Mesenchymal stem cell (in vitro differentiated cells and primary cell): ENCODE data around the gene P4HA2.

Experiments used
- DNase-seq: peaks from one replicate; pipeline ENCODE4 v3.0.0-alpha.2; 2013
- H2AFZ ChIP-seq: one replicate; pipeline ENCODE4 v1.6.1; 2013; ENCODE audit warnings: low read depth, mild to moderate bottlenecking, control low read depth, inconsistent platforms, low read length, moderate library complexity
- H2AK5ac ChIP-seq: 2 replicates; pipeline ENCODE4 v1.6.1; 2013; ENCODE audit warnings: low read length, moderate library complexity, mild to moderate bottlenecking, inconsistent platforms; ENCODE audit not compliant: severe bottlenecking
- H2BK120ac ChIP-seq: one replicate; pipeline ENCODE4 v1.6.1; 2013; ENCODE audit warnings: low read depth, mild to moderate bottlenecking, inconsistent platforms, low read length, moderate library complexity
- H2BK12ac ChIP-seq, 2 experiments: one replicate each; pipeline ENCODE4 v1.6.1; 2013; ENCODE audit warnings: inconsistent platforms in 2 of 2, low read length in 2 of 2, mild to moderate bottlenecking in 2 of 2, moderate library complexity in 2 of 2, control low read depth in 1 of 2
- H2BK15ac ChIP-seq: one replicate; pipeline ENCODE4 v1.6.1; 2013; ENCODE audit warnings: mild to moderate bottlenecking, low read depth, inconsistent platforms; ENCODE audit not compliant: poor library complexity, severe bottlenecking
- H2BK5ac ChIP-seq: 2 replicates; pipeline ENCODE4 v1.6.1; 2013; ENCODE audit warnings: low read depth, mild to moderate bottlenecking, low read length, control low read depth, inconsistent platforms; ENCODE audit not compliant: poor library complexity, severe bottlenecking
- H3K14ac ChIP-seq, 2 experiments: one replicate each; pipeline ENCODE4 v1.6.1; 2013; ENCODE audit warnings: inconsistent platforms in 2 of 2, low read length in 2 of 2, control low read depth in 1 of 2, mild to moderate bottlenecking in 1 of 2, moderate library complexity in 1 of 2
- H3K18ac ChIP-seq, 2 experiments: one replicate each; pipeline ENCODE4 v1.6.1; 2013; ENCODE audit warnings: inconsistent platforms in 2 of 2, low read length in 2 of 2, control low read depth in 1 of 2, low read depth in 1 of 2, mild to moderate bottlenecking in 1 of 2
- H3K23ac ChIP-seq, 2 experiments: one replicate each; pipeline ENCODE4 v1.6.1; 2013; ENCODE audit warnings: inconsistent platforms in 2 of 2, low read length in 2 of 2, mild to moderate bottlenecking in 2 of 2, moderate library complexity in 2 of 2, control low read depth in 1 of 2
- H3K27ac ChIP-seq: 2 replicates; pipeline ENCODE4 v1.5.1; 2013; ENCODE audit warnings: mild to moderate bottlenecking, moderate library complexity, low read length, control low read depth, inconsistent platforms; ENCODE audit not compliant: poor library complexity, severe bottlenecking
- H3K27me3 ChIP-seq, 2 experiments: 2 replicates each; pipeline versions ENCODE4 v1.6.1 to v1.7.0; 2013; ENCODE audit warnings: low read length in 2 of 2, mild to moderate bottlenecking in 2 of 2, moderate library complexity in 2 of 2, control low read depth in 1 of 2, inconsistent platforms in 1 of 2; ENCODE audit not compliant: control insufficient read depth in 1 of 2, insufficient read depth in 1 of 2
- H3K36me3 ChIP-seq, 2 experiments: 2 replicates each; pipeline versions ENCODE4 v1.6.1 to v1.7.0; 2013; ENCODE audit warnings: low read length in 2 of 2, control low read depth in 1 of 2, inconsistent platforms in 1 of 2, low read depth in 1 of 2, mild to moderate bottlenecking in 1 of 2; ENCODE audit not compliant: insufficient read depth in 2 of 2, control insufficient read depth in 1 of 2
- H3K4ac ChIP-seq, 2 experiments: one replicate each; pipeline ENCODE4 v1.6.1; 2013; ENCODE audit warnings: inconsistent platforms in 2 of 2, low read length in 2 of 2, mild to moderate bottlenecking in 2 of 2, moderate library complexity in 2 of 2, control low read depth in 1 of 2, low read depth in 1 of 2
- H3K4me1 ChIP-seq: 2 replicates; pipeline ENCODE4 v1.6.1; 2013; ENCODE audit warnings: low read depth, low read length, control low read depth; ENCODE audit not compliant: control insufficient read depth, insufficient read depth
- H3K4me2 ChIP-seq: 2 replicates; pipeline ENCODE4 v1.6.1; 2013; ENCODE audit warnings: low read length, mild to moderate bottlenecking, inconsistent platforms; ENCODE audit not compliant: poor library complexity, severe bottlenecking
- H3K4me3 ChIP-seq, 2 experiments: 2 replicates each; pipeline versions ENCODE4 v1.5.1 to v1.7.0; 2013; ENCODE audit warnings: low read length in 2 of 2, mild to moderate bottlenecking in 2 of 2, control low read depth in 1 of 2, low read depth in 1 of 2; ENCODE audit not compliant: insufficient read depth in 1 of 2
- H3K79me1 ChIP-seq: replicated peaks from 2 replicates; pipeline ENCODE4 v1.6.1; 2013; ENCODE audit warnings: mild to moderate bottlenecking, control low read depth, low read length, inconsistent platforms; ENCODE audit not compliant: poor library complexity, severe bottlenecking
- H3K9ac ChIP-seq: 2 replicates; pipeline ENCODE4 v1.7.0; 2013; ENCODE audit warnings: mild to moderate bottlenecking, low read length, moderate library complexity
- H3K9me3 ChIP-seq: 2 replicates; pipeline ENCODE4 v1.7.0; 2013; ENCODE audit warnings: mild to moderate bottlenecking, low read length; ENCODE audit not compliant: control insufficient read depth
- H4K8ac ChIP-seq: one replicate; pipeline ENCODE4 v1.6.1; 2013; ENCODE audit warnings: inconsistent platforms, mild to moderate bottlenecking, low read length, moderate library complexity
- H4K91ac ChIP-seq: one replicate; pipeline ENCODE4 v1.6.1; 2013; ENCODE audit warnings: mild to moderate bottlenecking, low read length, inconsistent platforms
- WGBS: methylation state at CpG from one replicate; pipeline ENCODE4 v1.1.7; 2013; ENCODE audit warnings: mixed read lengths; 5-methylcytosine and 5-hydroxymethylcytosine counted together

The P4HA2 gene

GRCh38 chr5:132198571-132198970 is 29.1 kb downstream of the P4HA2 start:
- Histone ChIP-seq H3K4me2 (no peak overlapping the region), H3K9ac (no peak overlapping the region), H3K18ac (no peak overlapping the region), H3K4me1 (peaks cover 1% of the 10 kb centered on the region), H2BK12ac (no peak overlapping the region), H2AK5ac (no peak overlapping the region), H3K4ac (no peak overlapping the region), H4K8ac (no peak overlapping the region), H3K23ac (no peak overlapping the region), H3K14ac (no peak overlapping the region), H3K79me1 (no peaks in the 10 kb centered on the region), H2BK5ac (no peak overlapping the region), H3K27me3 (no peaks in the 10 kb centered on the region), H3K27ac (no peak overlapping the region), H4K91ac (no peak overlapping the region), H2AFZ (no peak overlapping the region), H3K36me3 (peaks cover 42 to 75% of the 10 kb centered on the region in 2 experiments), H2BK15ac (no peak overlapping the region), H2BK120ac (no peak overlapping the region), H3K9me3 (no peaks in the 10 kb centered on the region), H3K4me3 (no peak overlapping the region)
- no peak for DNase-seq
- 100% methylated on average over 4 of the region's 5 CpGs for WGBS

- Histone ChIP-seq H3K27me3 (no peaks in the 10 kb centered on the region), H3K14ac (no peak overlapping the region), H3K4me2 (no peak overlapping the region), H2BK5ac (no peak overlapping the region), H4K8ac (no peak overlapping the region), H3K23ac (no peak overlapping the region), H3K36me3 (peaks cover 45 to 81% of the 10 kb centered on the region in 2 experiments), H2BK15ac (no peak overlapping the region), H3K4me3 (no peak overlapping the region), H2BK12ac (no peak overlapping the region), H3K9me3 (no peaks in the 10 kb centered on the region), H3K9ac (no peak overlapping the region), H3K4ac (no peak overlapping the region), H3K4me1 (no peaks in the 10 kb centered on the region), H3K27ac (no peak overlapping the region), H4K91ac (no peak overlapping the region), H2BK120ac (no peak overlapping the region), H3K18ac (no peak overlapping the region), H2AK5ac (no peak overlapping the region), H3K79me1 (no peaks in the 10 kb centered on the region), H2AFZ (no peak overlapping the region)
- WGBS: 97% methylated on average over 1 of the region's 1 CpG
- DNase-seq: no peak
These were observed 31.9 kb downstream of the P4HA2 start for GRCh38 chr5:132195727-132196126.

- no peak overlapping the region for H3K18ac ChIP-seq
- no peak overlapping the region for H3K27ac ChIP-seq
- H4K91ac ChIP-seq: no peak overlapping the region
- H2AFZ ChIP-seq: no peak overlapping the region
- peak overlapping the region; percentile 37 for H2BK5ac ChIP-seq
- 81% methylated on average over 2 of the region's 2 CpGs for WGBS
- no peaks in the 10 kb centered on the region for H3K4me1 ChIP-seq
- H2BK12ac ChIP-seq: no peak overlapping the region
- no peak overlapping the region for H3K4ac ChIP-seq
- no peak for DNase-seq
- H3K4me2 ChIP-seq: no peak overlapping the region
- no peaks in the 10 kb centered on the region for H3K27me3 ChIP-seq
- H3K23ac ChIP-seq: no peak overlapping the region
- no peak overlapping the region for H2AK5ac ChIP-seq
- H2BK15ac ChIP-seq: no peak overlapping the region
- no peaks in the 10 kb centered on the region for H3K9me3 ChIP-seq
- no peak overlapping the region for H3K14ac ChIP-seq
- no peak overlapping the region for H3K9ac ChIP-seq
- peaks cover 30 to 57% of the 10 kb centered on the region in 2 experiments for H3K36me3 ChIP-seq
- H3K4me3 ChIP-seq: no peak overlapping the region
- H4K8ac ChIP-seq: no peak overlapping the region
- no peak overlapping the region for H2BK120ac ChIP-seq
- no peaks in the 10 kb centered on the region for H3K79me1 ChIP-seq
These were observed 34.4 kb downstream of the P4HA2 start for GRCh38 chr5:132193165-132193694.

- no peak overlapping the region for H3K27ac ChIP-seq
- H4K8ac ChIP-seq: no peak overlapping the region
- no peak overlapping the region for H3K23ac ChIP-seq
- 0% methylated on average over 1 of the region's 3 CpGs for WGBS
- no peak overlapping the region for H2BK120ac ChIP-seq
- peak; percentile 83 for DNase-seq
- H2BK5ac ChIP-seq: no peak overlapping the region
- peaks cover 20 to 46% of the 10 kb centered on the region in 2 experiments for H3K36me3 ChIP-seq
- no peak overlapping the region for H4K91ac ChIP-seq
- no peaks in the 10 kb centered on the region for H3K79me1 ChIP-seq
- H3K4ac ChIP-seq: no peak overlapping the region
- H2AK5ac ChIP-seq: no peak overlapping the region
- no peak overlapping the region for H2BK15ac ChIP-seq
- H2BK12ac ChIP-seq: no peak overlapping the region
- H2AFZ ChIP-seq: no peak overlapping the region
- H3K9ac ChIP-seq: no peak overlapping the region
- no peaks in the 10 kb centered on the region for H3K27me3 ChIP-seq
- no peak overlapping the region for H3K14ac ChIP-seq
- no peak overlapping the region for H3K4me3 ChIP-seq
- H3K4me2 ChIP-seq: no peak overlapping the region
- no peaks in the 10 kb centered on the region for H3K4me1 ChIP-seq
- H3K18ac ChIP-seq: no peak overlapping the region
- no peaks in the 10 kb centered on the region for H3K9me3 ChIP-seq
These were observed 37.4 kb downstream of the P4HA2 start for GRCh38 chr5:132190161-132190817.
